OCI-M2 (cell line): ENCODE data around the gene MPPED1.

ENCODE experiments used
- DNase-seq: peaks from one replicate; lab custom pipeline; 2025; ENCODE audit not compliant: unreplicated experiment; lab: John Stamatoyannopoulos, UW

The MPPED1 gene

DNA sequence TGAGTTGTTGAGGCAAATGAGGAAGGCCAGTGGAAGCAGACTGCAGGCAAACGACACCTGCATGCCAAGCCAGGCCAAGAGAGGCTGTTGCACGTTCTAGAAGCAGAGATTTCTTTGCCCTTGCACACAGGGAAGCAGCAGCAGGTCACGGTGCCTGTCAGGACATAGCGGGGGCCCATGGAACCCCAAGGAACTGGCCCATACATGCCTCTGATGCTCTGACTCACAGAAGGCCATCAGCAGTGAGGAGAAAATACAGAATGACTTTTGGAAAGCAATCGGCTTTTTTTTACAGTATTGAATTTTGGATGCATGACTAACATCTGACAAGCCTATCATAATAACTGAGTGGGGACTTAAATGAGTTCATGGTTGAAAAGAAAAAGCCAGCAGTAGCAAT is 123.9 kb downstream of the MPPED1 start:
- no peak for DNase-seq

DNA sequence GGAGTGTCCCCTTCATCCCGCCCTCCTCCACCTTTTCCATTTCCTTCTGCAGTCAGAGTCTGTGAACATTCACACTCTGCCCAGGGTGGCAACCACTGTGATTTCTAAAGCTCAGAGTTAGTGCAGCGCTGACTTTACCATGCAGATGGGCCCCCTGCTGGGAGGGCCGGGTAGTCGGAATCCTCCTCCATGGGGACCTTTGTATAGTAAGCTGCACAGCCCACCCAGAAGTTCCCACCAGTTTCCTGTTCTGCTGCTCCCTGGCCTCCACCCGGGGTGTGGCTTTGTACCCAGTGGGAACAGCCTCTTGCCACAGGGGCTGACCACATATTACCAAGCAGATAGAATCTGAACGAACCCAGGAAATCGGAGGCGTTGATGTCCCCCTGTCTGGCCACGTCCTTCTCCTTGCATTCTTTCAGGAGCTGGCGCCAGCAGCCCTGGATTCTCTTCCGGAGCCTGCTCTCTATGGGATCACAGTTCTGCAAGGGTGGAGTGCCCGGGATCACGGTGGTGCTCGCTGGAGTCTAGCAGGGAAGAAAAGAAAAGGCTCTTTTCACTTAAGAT is 125.3 kb downstream of the MPPED1 start:
- no peak for DNase-seq

DNA sequence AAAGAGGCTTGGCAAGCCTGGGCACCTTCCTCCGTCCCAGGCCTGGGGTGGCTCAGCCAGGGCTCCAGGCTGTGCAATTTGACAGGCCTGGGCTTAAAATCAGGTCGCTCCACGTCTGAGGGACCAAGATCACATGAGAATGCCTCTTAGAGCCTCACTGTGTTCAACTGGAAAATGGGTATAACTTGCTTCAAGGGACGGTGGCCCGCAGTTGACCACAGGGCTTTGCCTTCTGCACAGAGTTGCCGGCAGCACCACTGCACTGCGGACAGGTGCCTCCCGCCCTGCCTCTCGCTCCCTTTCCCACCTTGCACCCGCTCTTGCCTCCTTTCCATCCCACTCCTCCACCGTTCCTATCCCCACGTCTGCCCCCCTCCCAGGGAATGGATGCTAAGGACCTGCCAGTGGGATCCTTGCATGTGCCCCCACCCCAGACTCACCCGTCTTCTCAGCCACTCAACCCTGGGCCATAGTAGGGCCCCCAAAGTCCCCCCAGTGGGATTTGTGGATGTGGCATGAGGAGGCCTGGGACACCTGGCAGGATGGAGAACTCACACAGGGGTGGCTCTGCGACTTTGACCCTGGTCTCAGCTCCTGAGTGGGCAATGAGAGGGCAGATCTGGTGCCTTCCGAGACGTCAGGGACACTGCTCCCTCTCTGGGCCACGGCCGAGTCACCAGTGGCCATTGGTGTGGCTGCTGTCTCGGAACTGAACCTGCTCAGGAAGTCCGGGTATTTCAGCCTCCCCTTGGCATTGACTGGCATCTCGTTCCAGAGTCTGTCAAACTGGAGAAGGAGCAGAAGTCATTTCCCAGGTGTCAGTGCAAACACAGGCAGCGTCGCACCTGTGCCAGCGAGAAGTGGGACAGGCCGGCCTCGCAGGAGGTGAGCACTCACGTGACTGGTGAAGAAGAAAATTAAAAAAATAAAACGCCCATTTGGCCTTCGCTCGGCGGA is 128.0 kb downstream of the MPPED1 start:
- DNase-seq = no peak

DNA sequence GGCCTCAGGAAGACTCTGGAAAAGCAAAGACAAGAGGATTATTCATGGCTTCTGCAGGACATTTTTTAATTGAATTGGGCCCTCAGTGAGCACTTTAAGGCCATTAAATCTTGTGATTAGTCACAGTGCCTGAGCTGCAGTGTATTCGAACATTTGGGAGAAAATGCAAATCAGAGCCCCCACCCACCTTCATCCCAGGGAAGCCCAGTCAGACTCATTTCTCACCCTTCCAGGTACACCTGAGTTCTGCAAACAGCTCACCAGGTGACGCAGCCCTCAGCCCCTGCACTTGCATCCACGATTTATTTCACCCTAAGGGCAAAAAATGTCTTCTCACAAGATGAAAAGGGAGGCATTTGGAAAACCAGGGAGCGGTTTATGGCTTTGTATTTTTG is 128.7 kb downstream of the MPPED1 start:
- no peak for DNase-seq

DNA sequence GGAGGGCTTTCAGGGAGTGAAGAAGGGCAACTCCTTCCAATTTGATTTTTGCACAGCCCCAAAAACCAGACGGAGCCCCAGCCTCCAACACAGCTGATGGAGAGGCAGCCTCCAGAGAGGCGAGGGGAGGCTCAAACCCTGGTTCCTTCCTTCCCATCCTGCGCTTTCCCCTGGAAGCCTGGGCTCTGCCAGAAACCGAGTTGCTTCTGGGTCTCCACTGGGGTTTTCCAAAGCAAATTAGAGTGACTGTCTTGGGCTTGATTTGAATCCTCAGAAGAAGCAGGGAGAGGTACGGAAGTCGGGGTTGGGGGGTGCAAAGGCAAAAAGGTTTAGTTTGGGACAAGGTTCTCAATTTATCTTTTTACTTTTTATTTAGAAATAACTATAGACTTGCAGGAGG is 129.2 kb downstream of the MPPED1 start:
- no peak for DNase-seq

DNA sequence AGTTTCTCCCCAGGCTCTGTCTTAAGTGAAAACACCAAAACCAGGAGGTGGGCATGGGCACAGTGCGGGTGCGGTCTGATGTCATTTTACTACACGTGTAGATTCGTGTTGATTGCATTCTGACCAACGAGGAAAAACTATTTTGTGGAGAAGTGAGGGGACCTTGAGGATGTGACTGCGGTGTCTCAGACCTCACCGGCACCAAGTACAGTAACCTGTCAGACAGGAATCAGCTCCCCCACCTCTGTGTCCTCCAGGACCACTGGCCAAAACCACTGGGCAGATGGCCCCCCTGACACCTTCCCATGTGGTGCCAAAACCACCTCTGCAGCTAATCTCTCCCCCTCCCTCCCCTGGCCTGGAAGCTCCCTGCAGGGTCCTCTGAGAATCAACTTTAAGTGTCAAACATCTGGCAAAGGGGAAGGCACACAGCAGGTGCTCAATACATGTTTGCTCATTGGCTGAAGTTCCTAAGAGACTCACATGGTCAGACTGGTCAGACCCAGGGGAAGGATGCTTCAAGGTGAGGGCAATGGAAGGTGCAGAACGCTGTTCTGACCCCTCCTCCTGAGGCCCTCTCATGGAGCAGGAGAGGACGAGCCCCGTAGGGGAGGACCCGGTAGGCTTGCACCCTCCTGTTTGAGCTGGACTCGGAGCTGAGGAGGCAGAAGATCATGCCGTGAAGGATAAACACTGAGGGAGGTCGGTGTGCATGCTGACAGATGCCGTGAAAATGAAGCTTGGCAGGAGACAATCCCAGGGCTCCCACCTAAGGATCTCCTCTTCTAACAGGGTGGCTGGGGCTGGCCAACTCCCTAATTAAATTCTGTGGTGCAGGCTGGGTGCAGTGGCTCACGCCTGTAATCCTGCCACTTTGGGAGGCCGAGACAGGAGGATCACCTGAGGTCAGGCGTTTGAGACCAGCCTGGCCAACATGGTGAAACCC is 129.9 kb downstream of the MPPED1 start:
- no peak for DNase-seq

DNA sequence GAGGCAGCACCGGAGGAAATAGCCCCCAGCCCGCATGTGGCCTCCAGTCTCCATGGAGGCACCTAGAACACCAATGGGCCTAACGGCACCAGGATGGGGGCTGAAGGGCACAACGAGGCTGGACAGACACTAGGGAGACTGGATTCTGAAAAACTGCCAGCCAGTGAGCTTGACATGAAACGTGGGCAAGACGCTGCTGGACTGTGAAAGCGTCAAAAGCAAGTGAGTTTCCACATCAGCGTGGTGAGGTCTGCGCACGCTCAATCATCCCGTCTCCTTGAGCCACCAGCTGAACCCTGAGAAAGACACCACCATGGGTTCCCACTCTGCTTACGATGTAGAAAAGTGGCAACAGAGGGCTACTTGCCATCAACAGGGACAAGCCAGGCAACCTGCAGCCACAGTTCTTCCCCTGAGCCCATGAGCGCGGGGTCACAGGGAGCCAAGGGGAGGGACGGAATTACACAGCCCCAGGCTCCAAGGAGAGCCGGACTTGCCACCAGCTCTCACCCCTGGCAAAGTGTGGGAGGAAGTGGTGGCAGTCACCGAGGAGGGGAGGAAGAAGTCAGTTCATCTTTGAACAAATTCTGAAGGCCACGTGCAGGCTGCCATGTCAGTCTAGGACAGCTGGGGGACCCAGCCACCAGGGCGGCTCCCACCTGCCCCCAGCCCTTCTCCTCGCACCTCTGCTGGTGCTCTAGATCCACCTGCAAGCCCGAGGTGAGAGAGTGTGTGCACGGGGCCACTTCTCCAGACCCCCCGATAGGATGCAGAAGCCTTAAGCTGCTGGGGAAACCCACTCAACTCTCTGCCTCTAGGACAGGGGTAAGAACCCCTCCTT is 131.1 kb downstream of the MPPED1 start:
- no peak for DNase-seq

DNA sequence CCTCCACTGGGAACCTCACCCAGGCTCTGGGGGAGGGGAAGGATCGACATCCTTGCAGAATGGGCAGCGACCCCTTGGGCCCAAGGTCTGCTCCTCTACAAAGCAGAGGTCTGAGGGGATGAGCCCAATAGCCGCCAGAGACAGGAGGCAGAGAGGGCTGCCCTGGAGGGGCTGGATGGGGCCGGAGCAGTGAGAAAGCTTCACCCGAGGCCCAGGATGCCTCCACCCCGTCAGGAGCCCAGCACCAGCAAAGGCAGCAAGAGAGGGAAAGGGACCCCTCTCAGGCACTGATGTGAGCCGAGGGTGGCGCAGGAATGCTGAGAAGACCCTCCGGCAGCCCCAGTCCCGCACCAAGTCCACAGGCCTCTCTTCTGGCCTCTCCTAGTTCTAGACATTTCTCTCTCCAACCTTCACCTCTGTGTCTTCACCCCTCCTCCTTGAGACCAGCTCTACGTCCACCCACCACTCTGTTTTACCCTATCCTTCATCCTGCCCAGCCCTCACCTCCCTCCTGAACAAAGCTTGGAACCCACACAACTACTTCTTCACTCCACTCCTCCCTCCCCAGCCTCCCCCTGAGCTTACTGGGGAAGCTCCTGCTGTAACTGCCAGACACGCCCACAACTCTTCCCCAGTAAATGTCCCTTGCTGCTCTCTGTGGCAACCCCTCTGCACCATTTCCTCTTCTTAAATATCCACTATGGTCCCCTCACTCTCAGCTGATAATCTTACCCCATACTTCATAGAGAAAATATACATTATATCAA is 131.9 kb downstream of the MPPED1 start:
- no peak for DNase-seq

DNA sequence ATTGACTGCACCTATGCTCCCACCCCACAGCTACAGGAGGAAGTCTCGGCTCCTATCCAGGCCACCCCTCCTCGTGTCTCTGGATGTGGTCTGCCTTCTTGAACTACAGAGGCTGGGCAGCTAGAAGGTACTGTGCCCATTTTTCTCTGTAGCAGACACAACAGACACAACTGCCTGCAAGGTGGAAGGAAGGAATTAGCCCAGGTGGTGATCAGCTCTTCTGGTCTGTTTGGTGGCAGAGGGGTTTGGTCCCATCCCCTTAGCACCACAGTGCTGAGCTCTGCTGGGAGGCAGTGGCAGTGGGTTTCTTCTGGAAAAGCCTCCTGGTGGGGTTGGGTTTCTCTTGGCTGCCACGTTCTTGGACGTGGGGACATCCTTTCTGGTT is 132.5 kb downstream of the MPPED1 start:
- DNase-seq = no peak

DNA sequence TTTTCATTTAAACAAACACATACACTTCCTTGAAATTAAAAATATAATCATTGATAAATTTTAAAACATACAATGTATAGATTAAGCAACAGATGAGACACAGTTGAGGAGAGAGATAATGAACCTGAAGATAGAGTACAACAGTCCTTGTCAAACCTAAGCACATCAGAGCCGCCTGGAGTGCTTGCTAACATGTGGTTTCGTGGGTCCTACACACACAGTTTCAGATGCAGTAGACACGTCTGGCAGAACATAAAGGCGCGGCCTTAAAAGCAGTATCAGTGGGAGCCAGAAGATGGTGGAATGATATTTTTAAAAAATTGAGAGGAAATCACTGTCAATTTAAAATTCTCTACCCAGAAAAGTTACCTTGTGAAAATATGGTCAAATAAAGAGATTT is 134.4 kb downstream of the MPPED1 start:
- DNase-seq = no peak

DNA sequence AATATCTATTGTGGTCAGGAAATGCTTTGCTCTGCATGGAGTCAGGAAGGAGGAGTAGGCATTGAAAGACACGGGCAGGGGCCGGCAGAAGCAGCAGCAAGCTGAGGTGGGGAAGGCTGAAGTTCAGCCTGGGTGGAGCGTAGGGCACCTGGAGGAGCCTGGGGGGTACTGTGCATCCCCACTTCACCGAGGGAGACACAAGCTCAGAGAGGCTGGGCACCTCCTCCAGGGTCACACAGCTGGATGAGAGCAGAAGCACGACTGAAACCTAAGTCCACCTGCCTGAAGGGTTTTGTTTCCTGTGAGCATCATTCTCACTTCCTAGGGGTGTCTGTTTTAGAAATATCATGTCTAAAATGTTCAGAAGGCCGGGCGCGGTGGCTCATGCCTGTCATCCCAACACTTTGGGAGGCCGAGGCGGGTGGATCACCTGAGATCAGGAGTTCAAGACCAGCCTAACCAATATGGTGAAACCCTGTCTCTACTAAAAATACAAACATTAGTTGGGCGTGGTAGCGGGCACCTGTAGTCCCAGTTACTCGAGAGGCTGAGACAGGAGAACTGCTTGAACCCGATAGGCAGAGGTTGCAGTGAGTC is 138.3 kb downstream of the MPPED1 start:
- no peak for DNase-seq

DNA sequence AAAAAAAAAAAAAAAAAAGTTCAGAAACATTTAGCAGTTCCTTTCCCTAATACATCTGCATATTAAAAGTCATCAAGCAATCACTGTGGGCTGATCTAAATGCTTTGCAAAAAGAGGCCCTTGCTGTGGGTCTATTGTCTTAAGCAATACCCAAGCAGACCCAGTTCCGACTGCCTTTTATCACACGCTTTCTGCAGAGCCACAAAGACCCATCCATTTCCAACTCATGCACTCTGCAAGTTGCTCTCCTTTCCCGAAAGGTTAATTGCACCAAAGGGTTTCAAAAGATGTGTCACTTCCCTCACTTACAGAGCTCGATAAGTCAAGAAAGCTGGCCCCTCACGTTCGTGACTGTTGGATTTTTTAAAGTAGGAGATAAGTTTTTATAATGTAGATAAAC is 138.9 kb downstream of the MPPED1 start:
- DNase-seq = no peak

DNA sequence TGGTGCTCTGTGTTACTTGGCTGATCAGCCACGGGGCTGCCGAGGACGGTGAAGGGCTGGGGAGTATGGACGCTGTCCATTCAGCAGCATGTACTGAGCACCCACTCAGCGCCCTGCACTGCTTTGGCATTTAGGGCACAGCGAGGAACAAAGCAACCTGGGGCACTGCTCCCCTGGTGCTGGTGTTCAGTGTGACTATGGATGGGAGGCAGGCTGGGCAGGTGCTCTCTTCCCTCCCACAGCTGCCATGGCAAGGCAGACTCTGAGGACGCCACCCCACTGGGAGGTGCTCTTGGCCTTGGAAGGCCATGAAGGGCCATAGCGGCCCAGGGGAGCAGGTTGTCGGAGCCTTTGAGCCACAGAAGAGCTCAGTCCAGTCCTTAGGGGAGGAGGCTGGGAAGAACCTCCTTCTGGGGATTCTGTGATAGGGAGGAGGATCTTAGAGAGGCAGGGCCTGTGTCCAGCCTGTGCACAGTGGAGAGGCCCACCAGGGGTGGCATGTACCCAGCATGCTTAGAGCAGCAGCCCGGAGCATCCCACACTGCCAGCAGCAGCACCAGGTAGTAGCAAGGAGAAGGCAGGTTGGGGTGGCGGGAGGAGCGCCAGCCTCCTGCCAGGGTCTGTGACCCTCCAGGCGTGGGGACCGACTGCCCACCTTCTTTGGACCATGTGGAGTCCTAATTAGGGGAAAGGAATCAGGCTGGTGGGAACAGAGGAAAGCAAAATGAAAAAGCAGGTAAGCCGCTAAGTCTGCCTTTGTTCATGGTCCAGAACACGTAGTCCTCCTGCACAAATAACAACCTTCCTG is 141.8 kb downstream of the MPPED1 start:
- DNase-seq = no peak

DNA sequence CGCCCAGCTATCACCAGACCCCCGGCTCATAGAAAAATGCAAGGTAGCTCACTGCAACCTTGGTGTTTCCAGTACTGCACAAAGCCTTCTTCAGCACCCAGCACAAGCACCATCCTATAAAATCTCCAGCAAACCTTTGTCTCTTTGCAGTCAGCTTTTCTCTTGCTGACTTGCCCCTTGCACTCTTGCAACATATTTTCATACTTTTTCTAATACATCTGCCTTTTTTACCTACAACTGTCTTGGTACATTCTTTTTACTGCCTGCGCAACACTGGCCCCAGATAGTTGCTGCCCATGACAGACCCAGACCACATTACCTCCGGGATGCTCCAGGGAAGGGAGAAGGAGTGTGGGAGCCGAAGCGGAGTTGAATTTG is 142.4 kb downstream of the MPPED1 start:
- DNase-seq = no peak

DNA sequence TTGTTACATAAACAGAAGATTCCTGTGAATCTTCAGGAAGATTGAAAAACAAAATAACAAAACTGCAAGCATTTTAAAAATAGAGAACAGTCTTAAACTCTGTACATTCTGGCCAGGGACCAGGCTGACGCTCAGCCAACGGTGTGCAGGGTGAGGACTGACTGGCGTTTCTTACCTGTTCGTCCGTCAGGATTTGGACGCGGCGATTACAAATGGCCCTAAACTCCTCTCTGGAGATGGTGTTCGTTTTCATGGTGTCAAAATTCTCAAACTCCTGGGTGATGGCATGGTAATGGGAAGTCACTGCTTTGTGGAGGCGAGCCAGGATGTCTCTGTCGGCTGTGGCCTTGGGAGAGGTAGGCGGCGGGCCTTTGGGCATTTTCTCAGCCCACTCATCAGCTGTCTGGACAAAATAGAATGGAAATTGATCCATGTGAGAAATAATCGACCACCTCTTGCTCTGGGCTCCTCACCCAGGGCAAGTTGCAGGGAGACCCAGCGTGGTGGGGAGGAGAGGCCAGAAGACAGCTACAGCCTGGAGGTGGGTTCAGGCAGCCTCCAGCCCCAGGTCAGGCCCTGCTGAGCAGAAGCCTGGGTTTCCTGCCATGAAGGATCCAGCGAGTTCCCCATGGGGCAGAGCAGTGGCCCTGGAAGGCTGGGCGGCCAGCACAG is 143.0 kb downstream of the MPPED1 start:
- no peak for DNase-seq

DNA sequence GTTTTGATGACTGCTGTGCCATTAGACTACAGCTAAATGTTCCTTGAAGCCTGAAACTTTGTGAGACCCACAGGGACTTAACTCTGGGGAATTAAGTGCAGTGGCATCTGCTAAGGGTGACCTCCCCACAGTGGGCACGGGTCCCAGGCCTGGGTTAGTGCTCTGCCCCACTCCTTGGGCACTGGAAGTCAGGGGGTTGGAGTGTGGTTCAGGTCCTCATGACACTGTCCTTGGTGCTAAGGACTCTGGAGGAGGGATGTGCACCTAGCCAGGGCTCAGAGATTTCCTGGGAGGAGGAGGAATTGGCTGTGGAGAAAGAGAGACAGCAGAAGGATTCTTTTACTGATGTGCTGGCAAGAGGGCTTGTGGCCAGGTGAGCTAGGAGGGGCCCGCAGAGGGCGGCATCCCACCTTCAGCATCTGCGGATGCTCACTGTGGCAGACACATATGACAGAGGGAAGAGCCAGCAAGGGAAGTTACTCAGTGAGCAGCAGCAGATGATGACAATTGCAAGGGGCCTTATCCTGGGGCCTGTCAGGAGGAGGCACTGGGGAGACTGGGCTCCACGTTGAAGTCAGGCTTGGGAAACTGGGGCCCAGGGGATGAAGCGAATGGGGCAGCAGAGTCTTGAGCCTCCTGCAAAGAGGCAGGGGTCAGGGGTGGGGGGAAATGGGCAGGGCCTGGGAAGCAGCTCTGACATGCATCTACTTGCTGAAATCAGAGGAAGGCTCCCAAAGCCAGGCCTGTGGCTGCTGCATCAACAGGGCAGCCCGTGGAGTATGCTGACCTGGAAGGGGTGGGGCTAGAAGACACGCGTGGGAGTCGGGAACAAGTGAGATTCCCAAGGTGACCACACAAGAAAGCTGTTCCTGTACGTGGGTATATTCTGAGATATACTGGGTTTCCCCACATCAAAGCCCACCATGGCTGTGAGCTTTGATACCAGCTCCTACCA is 144.0 kb downstream of the MPPED1 start:
- DNase-seq = no peak
